SK-N-SH treated with all-trans-retinoic acid at 6 μM for 48 hours (cell line): Measurements from ENCODE around the gene SLC22A4.

Experiments used
- CSDC2 ChIP-seq: fragments of 250-450 bp; sonication (Bioruptor Pico); IDR thresholded peaks from 2 replicates; pipeline ENCODE4 v1.5.0; 2020; ENCODE audit warnings: mild to moderate bottlenecking, moderate library complexity
- ESRRG ChIP-seq: fragments of 250-450 bp; sonication (Bioruptor Pico); IDR thresholded peaks from 2 replicates; pipeline ENCODE4 v1.6.1; 2021; ENCODE audit warnings: mild to moderate bottlenecking
- ISL1 ChIP-seq: fragments of 250-450 bp; sonication (Bioruptor Pico); IDR thresholded peaks from 2 replicates; pipeline ENCODE4 v2.1.2; 2022; ENCODE audit warnings: mild to moderate bottlenecking, moderate library complexity
- OSR1 ChIP-seq: fragments of 250-450 bp; sonication (Bioruptor Pico); IDR thresholded peaks from 2 replicates; pipeline ENCODE4 v1.8.0; 2022; ENCODE audit warnings: moderate library complexity, mild to moderate bottlenecking, inconsistent platforms
- RARB ChIP-seq: fragments of 250-450 bp; sonication (Bioruptor Pico); IDR thresholded peaks from 2 replicates; pipeline ENCODE4 v1.8.0; 2021; ENCODE audit warnings: mild to moderate bottlenecking, moderate library complexity
- TOX ChIP-seq: fragments of 250-450 bp; sonication (Bioruptor Pico); IDR thresholded peaks from 2 replicates; pipeline ENCODE4 v1.8.0; 2021; ENCODE audit warnings: mild to moderate bottlenecking, moderate library complexity, borderline replicate concordance
- ZFP3 ChIP-seq: fragments of 250-450 bp; sonication (Bioruptor Pico); IDR thresholded peaks from 2 replicates; pipeline ENCODE4 v1.5.0; 2020; ENCODE audit warnings: mild to moderate bottlenecking, moderate library complexity
- ZNF565 ChIP-seq: fragments of 450-650 bp; formaldehyde crosslinking; conservative IDR thresholded peaks from 2 replicates; pipeline ENCODE4 v1.5.0; 2020; ENCODE audit warnings: low read depth, mild to moderate bottlenecking, moderate library complexity
- TF ChIP-seq, protein P1 (sequence below): fragments of 250-450 bp; sonication (Bioruptor Pico); IDR thresholded peaks from 2 replicates; pipeline ENCODE4 v1.5.1; 2020; ENCODE audit warnings: low read depth, mild to moderate bottlenecking, moderate library complexity
- TF ChIP-seq, protein P2 (sequence below): fragments of 250-450 bp; sonication (Bioruptor Pico); IDR thresholded peaks from 2 replicates; pipeline ENCODE4 v1.8.0; 2021; ENCODE audit warnings: low read depth, mild to moderate bottlenecking, moderate library complexity, borderline replicate concordance

DNA sequence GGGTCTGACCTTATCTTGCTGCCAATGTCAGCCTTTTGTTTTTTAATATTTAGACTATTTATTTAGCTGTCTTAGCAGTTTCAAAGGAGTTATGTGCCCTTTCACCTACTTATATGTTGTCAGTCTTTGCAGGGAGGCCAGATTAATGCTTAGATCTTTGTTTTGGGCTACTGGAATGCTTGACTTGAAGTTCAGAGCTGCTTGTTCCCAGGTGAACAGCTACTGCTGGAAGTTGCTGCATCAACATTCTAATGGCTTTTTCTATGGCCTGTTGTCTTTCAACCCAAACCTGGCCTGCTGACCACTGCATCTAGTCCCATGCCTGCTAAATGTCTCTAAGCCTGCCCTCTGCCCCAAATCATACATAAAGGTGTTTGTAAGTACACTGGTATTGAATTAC is 78.3 kb downstream of the SLC22A4 start:
- TF ChIP-seq, protein P1, sequence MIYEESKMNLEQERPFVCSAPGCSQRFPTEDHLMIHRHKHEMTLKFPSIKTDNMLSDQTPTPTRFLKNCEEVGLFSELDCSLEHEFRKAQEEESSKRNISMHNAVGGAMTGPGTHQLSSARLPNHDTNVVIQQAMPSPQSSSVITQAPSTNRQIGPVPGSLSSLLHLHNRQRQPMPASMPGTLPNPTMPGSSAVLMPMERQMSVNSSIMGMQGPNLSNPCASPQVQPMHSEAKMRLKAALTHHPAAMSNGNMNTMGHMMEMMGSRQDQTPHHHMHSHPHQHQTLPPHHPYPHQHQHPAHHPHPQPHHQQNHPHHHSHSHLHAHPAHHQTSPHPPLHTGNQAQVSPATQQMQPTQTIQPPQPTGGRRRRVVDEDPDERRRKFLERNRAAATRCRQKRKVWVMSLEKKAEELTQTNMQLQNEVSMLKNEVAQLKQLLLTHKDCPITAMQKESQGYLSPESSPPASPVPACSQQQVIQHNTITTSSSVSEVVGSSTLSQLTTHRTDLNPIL (CRISPR knock-in tag) = no peak
- TF ChIP-seq ZFP3 (no peak), ISL1 (CRISPR knock-in tag) (no peak), ESRRG (CRISPR knock-in tag) (no peak), TOX (CRISPR knock-in tag) (no peak), OSR1 (CRISPR knock-in tag) (no peak), RARB (CRISPR knock-in tag) (no peak), ZNF565 (CRISPR knock-in tag) (no peak), CSDC2 (CRISPR knock-in tag) (no peak)
- TF ChIP-seq, protein P2, sequence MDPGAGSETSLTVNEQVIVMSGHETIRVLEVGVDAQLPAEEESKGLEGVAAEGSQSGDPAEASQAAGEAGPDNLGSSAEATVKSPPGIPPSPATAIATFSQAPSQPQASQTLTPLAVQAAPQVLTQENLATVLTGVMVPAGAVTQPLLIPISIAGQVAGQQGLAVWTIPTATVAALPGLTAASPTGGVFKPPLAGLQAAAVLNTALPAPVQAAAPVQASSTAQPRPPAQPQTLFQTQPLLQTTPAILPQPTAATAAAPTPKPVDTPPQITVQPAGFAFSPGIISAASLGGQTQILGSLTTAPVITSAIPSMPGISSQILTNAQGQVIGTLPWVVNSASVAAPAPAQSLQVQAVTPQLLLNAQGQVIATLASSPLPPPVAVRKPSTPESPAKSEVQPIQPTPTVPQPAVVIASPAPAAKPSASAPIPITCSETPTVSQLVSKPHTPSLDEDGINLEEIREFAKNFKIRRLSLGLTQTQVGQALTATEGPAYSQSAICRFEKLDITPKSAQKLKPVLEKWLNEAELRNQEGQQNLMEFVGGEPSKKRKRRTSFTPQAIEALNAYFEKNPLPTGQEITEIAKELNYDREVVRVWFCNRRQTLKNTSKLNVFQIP (CRISPR knock-in tag) = no peak
